Lung (tissue), 12 donors: Measurements from ENCODE around the gene EXPH5. TPM values are rescaled to one million over a fixed set of nuclear protein-coding genes. Genes with fewer than 3 reads are reported as not detected.

ENCODE experiments used
- ATAC-seq: fragments of 200-7000 bp; cut with Tn5 transposase; one replicate; pipeline ENCODE4 v1.9.1; 2020; ENCODE audit warnings: moderate number of reproducible peaks; ENCODE audit not compliant: insufficient read depth, low FRiP score
- DNase-seq, 3 donors: peaks; one replicate each; pipeline ENCODE4 v3.0.0-alpha.2; 2013 to 2017
- H3K27ac ChIP-seq, 2 donors: one replicate each; pipeline ENCODE4 v1.5.1; 2013; ENCODE audit warnings: mild to moderate bottlenecking in 2 of 2, moderate library complexity in 2 of 2, control low read depth in 1 of 2, inconsistent platforms in 1 of 2, low read depth in 1 of 2, low read length in 1 of 2
- H3K27me3 ChIP-seq, 3 donors: one replicate each; pipeline ENCODE4 v1.5.1; 2013; ENCODE audit warnings: low read length in 2 of 3; ENCODE audit not compliant: control insufficient read depth in 3 of 3, insufficient read depth in 3 of 3
- H3K36me3 ChIP-seq, 4 donors: one replicate each; pipeline ENCODE4 v1.5.1; 2013; ENCODE audit warnings: low read length in 4 of 4, mild to moderate bottlenecking in 1 of 4, moderate library complexity in 1 of 4; ENCODE audit not compliant: control insufficient read depth in 4 of 4, insufficient read depth in 4 of 4
- H3K4me1 ChIP-seq, 5 donors: one replicate each; pipeline ENCODE4 v1.5.1; 2013; ENCODE audit warnings: low read length in 5 of 5, mild to moderate bottlenecking in 2 of 5, moderate library complexity in 1 of 5; ENCODE audit not compliant: control insufficient read depth in 5 of 5, insufficient read depth in 5 of 5
- H3K4me3 ChIP-seq: one replicate; pipeline ENCODE4 v1.5.1; 2013; ENCODE audit warnings: mild to moderate bottlenecking, control low read depth, moderate library complexity
- H3K9ac ChIP-seq, 2 donors: one replicate each; pipeline ENCODE4 v1.5.1; 2013; ENCODE audit warnings: low read length in 2 of 2, control low read depth in 1 of 2; ENCODE audit not compliant: insufficient read depth in 1 of 2
- H3K9me3 ChIP-seq, 4 donors: one replicate each; pipeline ENCODE4 v1.5.1; 2013; ENCODE audit warnings: low read length in 3 of 4, mild to moderate bottlenecking in 1 of 4, moderate library complexity in 1 of 4; ENCODE audit not compliant: control insufficient read depth in 4 of 4, insufficient read depth in 3 of 4
- WGBS, 2 donors: extraction: QIAGEN DNeasy Blood & Tissue Kit; methylation state at CpG; one replicate each; pipeline ENCODE4 v1.1.7; 2013; 5-methylcytosine and 5-hydroxymethylcytosine counted together
- polyA plus RNA-seq, 2 donors: library from polyadenylated mRNA; stranded (reverse); fragments of 200-250 nt; gene quantifications; one replicate each; pipeline ENCODE4 v1.2.1, GENCODE V29; 2013
- total RNA-seq, 2 donors: library from RNA; depleted of rRNA in 1 of 2; stranded (reverse); fragments of >200 nt in 1 of 2; gene quantifications; one replicate each; pipeline ENCODE4 v1.2.1, GENCODE V29; 2014 to 2021
- TF ChIP-seq, protein P1 (sequence below): IDR thresholded peaks from 2 replicates; pipeline ENCODE4 v1.5.1; 2012; ENCODE audit warnings: mild to moderate bottlenecking; ENCODE audit errors: control extremely low read depth, extremely low read depth
- donor health status: control.
- donor health status: control.
- donor health status: Bipolar disorder and iron deficiency.
- donor health status: healthy.
- donor health status: DM: yes; HTN: yes; CAD: no.

The EXPH5 gene
- total and polyA plus RNA-seq, 4 donors = 1.1 to 28.8 (median 15.2) TPM

DNA sequence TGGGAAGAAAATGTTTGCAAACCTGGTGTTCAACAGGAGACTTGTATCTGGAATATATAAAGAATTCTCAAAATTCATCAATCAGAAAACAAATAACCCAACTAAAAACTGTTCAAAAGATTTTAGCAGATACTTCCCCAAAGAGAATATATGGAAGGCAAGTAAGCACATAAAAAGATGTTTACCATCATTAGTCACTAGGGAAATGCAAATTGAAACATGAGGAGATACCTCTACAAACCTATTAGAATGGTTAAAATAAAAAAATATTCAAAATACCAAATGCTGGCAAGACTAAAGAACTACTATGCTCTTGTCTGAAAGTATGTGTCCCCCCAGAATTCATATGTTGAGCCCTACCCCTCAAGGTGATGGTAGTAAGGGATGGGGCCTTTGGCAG lies 8.6 kb downstream of the EXPH5 start:
- H3K27me3 ChIP-seq = no peaks in the 10 kb centered on the region
- H3K27ac ChIP-seq = no peak overlapping the region
- no peak overlapping the region for H3K4me3 ChIP-seq
- no peaks in the 10 kb centered on the region for H3K9me3 ChIP-seq
- ATAC-seq (no peak), DNase-seq (no peak)
- H3K9ac ChIP-seq = no peak overlapping the region
- H3K36me3 ChIP-seq = no peaks in the 10 kb centered on the region
- peaks cover 0 to 7% (median 0%) of the 10 kb centered on the region in 5 donors for H3K4me1 ChIP-seq
- TF ChIP-seq, protein P1, sequence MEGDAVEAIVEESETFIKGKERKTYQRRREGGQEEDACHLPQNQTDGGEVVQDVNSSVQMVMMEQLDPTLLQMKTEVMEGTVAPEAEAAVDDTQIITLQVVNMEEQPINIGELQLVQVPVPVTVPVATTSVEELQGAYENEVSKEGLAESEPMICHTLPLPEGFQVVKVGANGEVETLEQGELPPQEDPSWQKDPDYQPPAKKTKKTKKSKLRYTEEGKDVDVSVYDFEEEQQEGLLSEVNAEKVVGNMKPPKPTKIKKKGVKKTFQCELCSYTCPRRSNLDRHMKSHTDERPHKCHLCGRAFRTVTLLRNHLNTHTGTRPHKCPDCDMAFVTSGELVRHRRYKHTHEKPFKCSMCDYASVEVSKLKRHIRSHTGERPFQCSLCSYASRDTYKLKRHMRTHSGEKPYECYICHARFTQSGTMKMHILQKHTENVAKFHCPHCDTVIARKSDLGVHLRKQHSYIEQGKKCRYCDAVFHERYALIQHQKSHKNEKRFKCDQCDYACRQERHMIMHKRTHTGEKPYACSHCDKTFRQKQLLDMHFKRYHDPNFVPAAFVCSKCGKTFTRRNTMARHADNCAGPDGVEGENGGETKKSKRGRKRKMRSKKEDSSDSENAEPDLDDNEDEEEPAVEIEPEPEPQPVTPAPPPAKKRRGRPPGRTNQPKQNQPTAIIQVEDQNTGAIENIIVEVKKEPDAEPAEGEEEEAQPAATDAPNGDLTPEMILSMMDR = no peak

GRCh38 chr11:108580645-108581044 lies 12.9 kb downstream of the EXPH5 start:
- Histone ChIP-seq H3K9ac (no peak overlapping the region), H3K4me3 (no peak overlapping the region), H3K27ac (no peak overlapping the region), H3K27me3 (no peaks in the 10 kb centered on the region), H3K4me1 (no peaks in the 10 kb centered on the region), H3K36me3 (no peaks in the 10 kb centered on the region), H3K9me3 (no peaks in the 10 kb centered on the region)
- TF ChIP-seq, protein P1 = no peak
- DNase-seq (no peak), ATAC-seq (no peak)
- WGBS, 2 donors = 92 to 98% methylated on average over 2 of the region's 2 CpGs

- TF ChIP-seq, protein P1 = no peak
- no peak for ATAC-seq
- DNase-seq = no peak
Observed at GRCh38 chr11:108580043-108580442, 13.5 kb downstream of the EXPH5 start.

GRCh38 chr11:108576523-108576922 lies 17.0 kb downstream of the EXPH5 start:
- Histone ChIP-seq H3K9me3 (no peaks in the 10 kb centered on the region), H3K27me3 (no peaks in the 10 kb centered on the region), H3K36me3 (no peaks in the 10 kb centered on the region), H3K27ac (no peak overlapping the region), H3K4me3 (no peak overlapping the region), H3K4me1 (no peaks in the 10 kb centered on the region), H3K9ac (no peak overlapping the region)
- ATAC-seq = no peak
- DNase-seq = no peak
- TF ChIP-seq, protein P1 = no peak
- 52 to 74% methylated on average over 1 of the region's 1 CpG for WGBS, 2 donors

More at GRCh38 chr11:108580043-108580442, 13.5 kb downstream of the EXPH5 start:
- H3K4me3 ChIP-seq = no peak overlapping the region
- no peaks in the 10 kb centered on the region for H3K36me3 ChIP-seq
- H3K4me1 ChIP-seq = no peaks in the 10 kb centered on the region
- no peak overlapping the region for H3K9ac ChIP-seq
- no peaks in the 10 kb centered on the region for H3K9me3 ChIP-seq
- H3K27me3 ChIP-seq = no peaks in the 10 kb centered on the region
- H3K27ac ChIP-seq = no peak overlapping the region
